GM21723 (cell line): ENCODE results near the gene SRCAP.

Source experiments
- ATAC-seq: cut with Tn5 transposase; IDR thresholded peaks from one replicate; pipeline ENCODE4 v1.9.1; 2021; ENCODE audit warnings: mild to moderate bottlenecking, moderate library complexity; ENCODE audit not compliant: unreplicated experiment

Gene SRCAP

GRCh38 chr16:30698816-30699614 is at the start of gene SRCAP:
Gene SRCAP, plus strand, starts transcription at chr16:30699171. Its CDS starts 1,654 bp downstream, at chr16:30700825.
- ATAC-seq = peak; percentile 36

- ATAC-seq = no peak
Observed at GRCh38 chr16:30649725-30650368, 49.1 kb upstream of the SRCAP start.

- ATAC-seq = peak; percentile 72
Observed at GRCh38 chr16:30650369-30651123, 48.4 kb upstream of the SRCAP start, which contains the start of gene PRR14. Gene PRR14, plus strand, starts transcription at chr16:30650960. Its CDS starts 686 bp downstream, at chr16:30651646.

- peak; percentile 58 for ATAC-seq
Observed at GRCh38 chr16:30651124-30652004, 47.6 kb upstream of the SRCAP start.

GRCh38 chr16:30652005-30652296 is 47.0 kb upstream of the SRCAP start:
- no peak for ATAC-seq

GRCh38 chr16:30652718-30653117 is 46.3 kb upstream of the SRCAP start:
- no peak for ATAC-seq

GRCh38 chr16:30654856-30655255 is 44.1 kb upstream of the SRCAP start:
- no peak for ATAC-seq

GRCh38 chr16:30655815-30656347 is 43.1 kb upstream of the SRCAP start:
- no peak for ATAC-seq

- ATAC-seq = no peak
Observed at GRCh38 chr16:30656388-30656787, 42.6 kb upstream of the SRCAP start.

- ATAC-seq = no peak
Observed at GRCh38 chr16:30656974-30657865, 41.8 kb upstream of the SRCAP start.

- ATAC-seq = peak; percentile 67
Observed at GRCh38 chr16:30657866-30658730, 40.9 kb upstream of the SRCAP start, which contains the start of gene FBRS. Gene FBRS, plus strand, starts transcription at chr16:30658431. Its CDS starts 1,088 bp downstream, at chr16:30659519.

- peak; percentile 57 for ATAC-seq
Observed at GRCh38 chr16:30658731-30659506, 40.1 kb upstream of the SRCAP start.

GRCh38 chr16:30659507-30660423 is 39.2 kb upstream of the SRCAP start:
- no peak for ATAC-seq

GRCh38 chr16:30660424-30661261 is 38.3 kb upstream of the SRCAP start:
- ATAC-seq = no peak

GRCh38 chr16:30662449-30662848 is 36.5 kb upstream of the SRCAP start:
- no peak for ATAC-seq

- no peak for ATAC-seq
Observed at GRCh38 chr16:30663038-30663437, 35.9 kb upstream of the SRCAP start.
